ENCODE results near the gene FAM149A. TPM values are rescaled to one million over a fixed set of nuclear protein-coding genes. Genes with fewer than 3 reads are reported as not detected.
A peak's percentile ranks its signal among the peaks of the same experiment; 100 is the strongest.

The FAM149A gene
- total RNA-seq, 4 donors from 2014 or later: 0.83 to 11.4 (median 4.0) TPM

DNA sequence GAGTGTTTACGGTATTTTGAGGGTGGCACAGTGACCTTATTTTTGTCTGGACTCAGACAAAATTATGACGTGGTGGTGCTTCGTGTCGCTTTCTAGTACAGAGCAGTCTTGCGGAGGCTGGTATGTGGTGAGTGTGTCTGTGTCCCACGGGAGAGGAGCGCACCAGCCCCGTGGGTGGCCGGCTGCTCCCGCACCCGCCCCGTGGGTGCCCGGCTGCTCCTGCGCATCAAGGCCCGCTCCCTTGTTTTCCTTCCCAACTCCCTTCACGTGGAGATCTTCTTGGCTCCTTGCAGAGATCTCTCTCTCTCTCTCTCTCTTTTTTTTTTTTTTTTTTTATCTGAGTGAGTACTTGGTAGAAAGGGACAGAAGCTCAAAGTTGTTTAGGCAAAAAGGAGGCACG is 12.2 kb upstream of the FAM149A start:
- H3K9me3 ChIP-seq: peaks cover 0 to 4% (median 0%) of the 10 kb centered on the region in 3 donors
- 93 to 94% methylated on average over 16 to 17 of the region's 17 CpGs for WGBS, 2 donors
- DNase-seq: no peak
- H3K27me3 ChIP-seq: no peaks in the 10 kb centered on the region
- intact Hi-C loops (cut with DNase I): no loop called here
- H3K27ac ChIP-seq: no peak overlapping the region
- no peak overlapping the region for H3K4me3 ChIP-seq
- peaks cover 0 to 9% (median 0%) of the 10 kb centered on the region in 3 donors for H3K4me1 ChIP-seq
- peaks cover 0 to 4% (median 0%) of the 10 kb centered on the region in 3 donors for H3K36me3 ChIP-seq
- no peak for TF ChIP-seq CTCF (IDR thresholded peaks at IDR 0.05)
- TF ChIP-seq POLR2A (IDR thresholded peaks at IDR 0.05): no peak

DNA sequence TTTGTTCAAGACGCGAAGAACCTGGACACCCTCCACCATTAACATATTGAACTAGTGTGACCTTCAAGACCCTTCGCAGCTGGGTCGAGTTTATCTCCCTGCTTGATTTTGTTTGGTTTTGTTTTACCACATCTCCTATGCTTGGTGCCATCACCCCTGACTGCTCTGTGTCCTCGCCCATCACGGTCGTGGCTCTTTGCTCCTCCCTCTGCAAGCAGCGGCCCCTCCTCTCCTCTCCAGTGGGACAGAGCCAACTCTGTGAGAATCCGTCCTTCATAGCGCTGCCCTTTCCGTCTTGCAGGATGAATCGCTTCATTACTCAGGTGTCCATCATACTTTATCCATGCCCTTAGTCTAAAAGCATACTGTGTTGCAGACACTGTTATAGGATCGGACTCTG is 9.1 kb upstream of the FAM149A start:
- peak overlapping the region in 2 of 4 donors; percentile 14 to 28 for H3K4me3 ChIP-seq
- intact Hi-C loops (cut with DNase I): no loop called here

DNA sequence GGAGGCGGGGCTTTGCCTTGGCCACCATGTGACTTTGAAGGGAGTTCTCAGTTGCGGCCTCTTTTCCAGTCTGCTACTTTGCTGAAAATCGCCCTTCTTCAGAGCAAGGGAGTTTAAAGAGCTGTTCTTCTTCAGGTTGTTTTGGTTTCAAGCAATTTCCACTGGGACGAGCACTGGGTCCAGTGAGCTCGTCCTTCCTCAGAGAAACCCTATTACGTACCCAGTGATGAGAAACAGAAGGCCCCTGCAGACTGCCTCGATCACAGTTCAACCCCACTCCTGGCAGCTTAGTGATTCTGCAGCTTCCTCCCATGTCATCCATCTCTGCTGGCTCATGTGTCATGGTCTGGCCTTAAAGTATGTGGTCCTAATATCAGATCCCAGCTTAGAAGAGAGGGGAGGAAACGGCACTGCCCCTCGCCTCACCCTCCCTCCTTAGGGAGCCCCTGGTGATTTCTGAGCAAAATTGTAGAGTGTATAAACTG is 7.8 kb upstream of the FAM149A start:
- no peak for TF ChIP-seq CTCF (IDR thresholded peaks at IDR 0.05)
- no peak for TF ChIP-seq POLR2A (IDR thresholded peaks at IDR 0.05)
- 67 to 68% methylated on average over 6 to 9 of the region's 9 CpGs for WGBS, 2 donors
- H3K27ac ChIP-seq: no peak overlapping the region
- DNase-seq: no peak
- H3K4me1 ChIP-seq: peaks cover 0 to 9% (median 0%) of the 10 kb centered on the region in 3 donors
- intact Hi-C loops (cut with DNase I): no loop called here
- no peak overlapping the region for H3K4me3 ChIP-seq
- no peaks in the 10 kb centered on the region for H3K9me3 ChIP-seq
- no peaks in the 10 kb centered on the region for H3K36me3 ChIP-seq
- H3K27me3 ChIP-seq: no peaks in the 10 kb centered on the region

More for the DNA sequence above, 9.1 kb upstream of the FAM149A start:
- no peak overlapping the region for H3K27ac ChIP-seq
- H3K27me3 ChIP-seq: no peaks in the 10 kb centered on the region
- peaks cover 0 to 2% (median 0%) of the 10 kb centered on the region in 3 donors for H3K9me3 ChIP-seq
- H3K36me3 ChIP-seq: no peaks in the 10 kb centered on the region
- no peak for DNase-seq
- no peak for TF ChIP-seq CTCF (IDR thresholded peaks at IDR 0.05)
- no peak for TF ChIP-seq POLR2A (IDR thresholded peaks at IDR 0.05)
- 44 to 54% methylated on average over 12 to 13 of the region's 13 CpGs for WGBS, 2 donors
- H3K4me1 ChIP-seq: peaks cover 0 to 9% (median 0%) of the 10 kb centered on the region in 3 donors

- H3K27ac ChIP-seq: no peak overlapping the region
- H3K4me3 ChIP-seq: no peak overlapping the region
- WGBS, 2 donors: 86 to 92% methylated on average over 5 of the region's 5 CpGs
- H3K36me3 ChIP-seq: no peaks in the 10 kb centered on the region
- intact Hi-C loops (cut with DNase I): no loop called here
- peaks cover 0 to 9% (median 0%) of the 10 kb centered on the region in 3 donors for H3K4me1 ChIP-seq
- no peaks in the 10 kb centered on the region for H3K27me3 ChIP-seq
- H3K9me3 ChIP-seq: no peaks in the 10 kb centered on the region
- TF ChIP-seq POLR2A (IDR thresholded peaks at IDR 0.05): no peak
- no peak for TF ChIP-seq CTCF (IDR thresholded peaks at IDR 0.05)
- no peak for DNase-seq
Measured at GRCh38 chr4:186097386-186097785, 7.1 kb upstream of the FAM149A start.

DNA sequence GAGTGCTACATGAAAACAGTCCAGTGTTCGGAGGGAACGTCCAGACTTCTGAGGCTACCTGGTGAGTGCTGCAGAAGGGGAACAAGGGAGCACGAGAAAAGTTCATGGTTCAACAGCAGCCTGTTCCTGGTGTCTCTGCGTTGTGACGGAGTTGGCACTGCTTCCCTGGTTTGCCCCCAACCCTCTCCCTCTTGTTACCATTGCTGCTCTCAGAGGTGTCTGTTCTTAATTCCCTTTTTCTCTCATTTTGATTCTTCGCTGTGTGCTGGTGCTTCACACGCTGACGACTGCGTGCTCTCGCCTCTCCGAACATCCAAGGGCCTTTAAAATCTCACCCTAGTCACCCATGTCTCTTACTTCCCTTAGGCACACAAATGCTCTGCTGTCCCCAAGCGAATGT is 1.6 kb upstream of the FAM149A start:
- 89 to 99% methylated on average over 12 of the region's 12 CpGs for WGBS, 2 donors
- no peak overlapping the region for H3K27ac ChIP-seq
- peaks cover 0 to 26% (median 2%) of the 10 kb centered on the region in 4 donors for H3K27me3 ChIP-seq
- no peak for DNase-seq
- H3K36me3 ChIP-seq: no peaks in the 10 kb centered on the region
- H3K9me3 ChIP-seq: no peaks in the 10 kb centered on the region
- H3K4me3 ChIP-seq: no peak overlapping the region
- no peak for TF ChIP-seq POLR2A (IDR thresholded peaks at IDR 0.05)
- intact Hi-C loops (cut with DNase I): no loop called here
- peaks cover 9 to 24% (median 11%) of the 10 kb centered on the region in 3 donors for H3K4me1 ChIP-seq

Measured in esophagus squamous epithelium (tissue), 5 donors.